HEK293 (cell line): ENCODE results near the gene GRIPAP1.
A peak's percentile ranks its signal among the peaks of the same experiment; 100 is the strongest.

Experiments used
- KLF8 ChIP-seq: fragments of 450-650 bp; formaldehyde crosslinking; IDR thresholded peaks from 2 replicates; pipeline ENCODE4 v1.5.1; 2016; ENCODE audit warnings: missing biosample characterization, missing genetic modification characterization
- TRIM28 ChIP-seq: IDR thresholded peaks from 2 replicates; pipeline ENCODE4 v1.6.1; 2011; ENCODE audit warnings: low read length, control low read depth, borderline replicate concordance
- ZBTB48 ChIP-seq: fragments of 450-650 bp; formaldehyde crosslinking; IDR thresholded peaks from 2 replicates; pipeline ENCODE4 v1.5.1; 2016; ENCODE audit warnings: missing biosample characterization, missing genetic modification characterization
- ZEB2 ChIP-seq: fragments of 450-650 bp; formaldehyde crosslinking; IDR thresholded peaks from 2 replicates; pipeline ENCODE4 v1.5.1; 2016; ENCODE audit warnings: missing biosample characterization, missing genetic modification characterization
- ZFHX2 ChIP-seq: fragments of 450-650 bp; formaldehyde crosslinking; conservative IDR thresholded peaks from 2 replicates; pipeline ENCODE4 v1.5.1; 2016; ENCODE audit warnings: missing biosample characterization, missing genetic modification characterization
- ZFP3 ChIP-seq: fragments of 450-650 bp; formaldehyde crosslinking; IDR thresholded peaks from 2 replicates; pipeline ENCODE4 v1.5.1; 2016; ENCODE audit warnings: low read depth, missing biosample characterization, missing genetic modification characterization
- ZNF155 ChIP-seq: fragments of 450-650 bp; formaldehyde crosslinking; IDR thresholded peaks from 2 replicates; pipeline ENCODE4 v1.5.1; 2016; ENCODE audit warnings: missing biosample characterization, missing genetic modification characterization
- ZNF202 ChIP-seq: fragments of 450-650 bp; formaldehyde crosslinking; IDR thresholded peaks from 2 replicates; pipeline ENCODE4 v1.5.1; 2016; ENCODE audit warnings: missing biosample characterization, missing genetic modification characterization, borderline replicate concordance
- ZNF24 ChIP-seq: fragments of 450-650 bp; formaldehyde crosslinking; IDR thresholded peaks from 2 replicates; pipeline ENCODE4 v1.5.1; 2016; ENCODE audit warnings: missing biosample characterization, missing genetic modification characterization
- ZNF391 ChIP-seq: fragments of 450-650 bp; formaldehyde crosslinking; IDR thresholded peaks from 2 replicates; pipeline ENCODE4 v1.5.1; 2016; ENCODE audit warnings: low read depth, missing biosample characterization, missing genetic modification characterization, borderline replicate concordance
- ZNF433 ChIP-seq: fragments of 450-650 bp; formaldehyde crosslinking; IDR thresholded peaks from 2 replicates; pipeline ENCODE4 v1.5.1; 2016; ENCODE audit warnings: missing biosample characterization, missing genetic modification characterization, low read depth
- ZNF529 ChIP-seq: fragments of 450-650 bp; formaldehyde crosslinking; IDR thresholded peaks from 2 replicates; pipeline ENCODE4 v1.5.1; 2017; ENCODE audit warnings: missing genetic modification characterization, missing biosample characterization; ENCODE audit not compliant: insufficient replicate concordance
- ZNF544 ChIP-seq: fragments of 450-650 bp; formaldehyde crosslinking; IDR thresholded peaks from 2 replicates; pipeline ENCODE4 v1.5.0; 2017; ENCODE audit warnings: missing biosample characterization, missing genetic modification characterization
- ZNF548 ChIP-seq: fragments of 450-650 bp; formaldehyde crosslinking; IDR thresholded peaks from 2 replicates; pipeline ENCODE4 v1.5.1; 2016; ENCODE audit warnings: missing biosample characterization, missing genetic modification characterization
- ZNF585B ChIP-seq: fragments of 450-650 bp; formaldehyde crosslinking; IDR thresholded peaks from 2 replicates; pipeline ENCODE4 v1.5.1; 2016; ENCODE audit warnings: missing biosample characterization, missing genetic modification characterization
- ZNF626 ChIP-seq: fragments of 450-650 bp; sonication (Bioruptor Pico); formaldehyde crosslinking; IDR thresholded peaks from 2 replicates; pipeline ENCODE4 v1.5.1; 2018; ENCODE audit warnings: missing biosample characterization, missing genetic modification characterization, inconsistent platforms
- ZNF629 ChIP-seq: fragments of 450-650 bp; formaldehyde crosslinking; IDR thresholded peaks from 2 replicates; pipeline ENCODE4 v1.5.1; 2017; ENCODE audit warnings: missing biosample characterization, missing genetic modification characterization
- ZNF660 ChIP-seq: fragments of 450-650 bp; IDR thresholded peaks from 2 replicates; pipeline ENCODE4 v1.5.1; 2018; ENCODE audit warnings: missing biosample characterization, mild to moderate bottlenecking, missing genetic modification characterization
- ZNF670 ChIP-seq: fragments of 450-650 bp; formaldehyde crosslinking; IDR thresholded peaks from 2 replicates; pipeline ENCODE4 v1.5.1; 2016; ENCODE audit warnings: missing biosample characterization, missing genetic modification characterization, low read depth
- ZNF701 ChIP-seq: fragments of 450-650 bp; formaldehyde crosslinking; IDR thresholded peaks from 2 replicates; pipeline ENCODE4 v1.5.1; 2016; ENCODE audit warnings: missing biosample characterization, missing genetic modification characterization
- ZNF747 ChIP-seq: fragments of 450-650 bp; formaldehyde crosslinking; IDR thresholded peaks from 2 replicates; pipeline ENCODE4 v1.5.1; 2016; ENCODE audit warnings: missing biosample characterization, missing genetic modification characterization
- TF ChIP-seq, protein P1 (sequence below): fragments of 450-650 bp; formaldehyde crosslinking; IDR thresholded peaks from 2 replicates; pipeline ENCODE4 v1.5.1; 2016; ENCODE audit warnings: missing biosample characterization, missing genetic modification characterization
- TF ChIP-seq, protein P2 (sequence below): fragments of 450-650 bp; formaldehyde crosslinking; IDR thresholded peaks from 2 replicates; pipeline ENCODE4 v1.5.1; 2017; ENCODE audit warnings: missing biosample characterization, missing genetic modification characterization
- TF ChIP-seq, protein P3 (sequence below): fragments of 450-650 bp; formaldehyde crosslinking; IDR thresholded peaks from 2 replicates; pipeline ENCODE4 v1.5.1; 2016; ENCODE audit warnings: missing biosample characterization, missing genetic modification characterization
- TF ChIP-seq, protein P4 (sequence below): fragments of 450-650 bp; formaldehyde crosslinking; conservative IDR thresholded peaks from 2 replicates; pipeline ENCODE4 v1.5.1; 2016; ENCODE audit warnings: low read depth, missing biosample characterization, missing genetic modification characterization
- TF ChIP-seq, protein P5 (sequence below): fragments of 450-650 bp; formaldehyde crosslinking; IDR thresholded peaks from 2 replicates; pipeline ENCODE4 v1.5.1; 2016; ENCODE audit warnings: missing biosample characterization, missing genetic modification characterization

Gene GRIPAP1

DNA sequence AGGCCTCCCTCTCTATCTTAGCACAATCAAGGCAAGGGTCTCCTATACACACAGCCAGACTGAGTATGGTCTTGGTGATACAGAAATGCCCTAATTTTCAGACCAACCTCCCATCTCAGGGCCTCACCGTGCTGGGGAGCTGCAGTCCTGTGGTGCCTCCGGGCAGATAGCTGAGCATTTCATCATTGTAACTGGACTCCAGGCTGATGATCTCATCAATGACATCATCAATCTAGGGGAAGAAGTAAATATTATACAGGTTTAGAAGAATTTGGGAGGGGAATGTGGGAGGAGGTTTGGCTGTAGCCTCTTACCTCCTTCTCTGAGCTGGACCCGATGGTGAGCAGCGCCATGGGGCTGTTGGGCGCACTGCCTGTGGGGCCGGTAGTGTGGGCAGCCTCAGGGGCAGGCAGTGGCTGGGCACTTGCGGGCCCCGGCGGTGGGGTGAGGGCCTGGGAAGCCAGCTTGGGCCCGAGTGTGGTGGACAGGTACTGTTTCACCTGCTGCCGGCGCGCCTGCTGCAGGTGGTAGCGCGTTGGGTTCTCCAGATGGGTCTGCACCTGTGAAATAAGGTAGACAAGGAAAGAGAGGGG lies 35.9 kb upstream of the GRIPAP1 start (continued):
- peak; percentile 49; the same call in 1 of the 2 replicates for TF ChIP-seq ZBTB48 (tag by site-specific recombination)
- no peak for TF ChIP-seq ZFP3 (tag by site-specific recombination)
- no peak for TF ChIP-seq ZNF155 (tag by site-specific recombination)
- no peak for TF ChIP-seq TRIM28
- TF ChIP-seq, protein P1, sequence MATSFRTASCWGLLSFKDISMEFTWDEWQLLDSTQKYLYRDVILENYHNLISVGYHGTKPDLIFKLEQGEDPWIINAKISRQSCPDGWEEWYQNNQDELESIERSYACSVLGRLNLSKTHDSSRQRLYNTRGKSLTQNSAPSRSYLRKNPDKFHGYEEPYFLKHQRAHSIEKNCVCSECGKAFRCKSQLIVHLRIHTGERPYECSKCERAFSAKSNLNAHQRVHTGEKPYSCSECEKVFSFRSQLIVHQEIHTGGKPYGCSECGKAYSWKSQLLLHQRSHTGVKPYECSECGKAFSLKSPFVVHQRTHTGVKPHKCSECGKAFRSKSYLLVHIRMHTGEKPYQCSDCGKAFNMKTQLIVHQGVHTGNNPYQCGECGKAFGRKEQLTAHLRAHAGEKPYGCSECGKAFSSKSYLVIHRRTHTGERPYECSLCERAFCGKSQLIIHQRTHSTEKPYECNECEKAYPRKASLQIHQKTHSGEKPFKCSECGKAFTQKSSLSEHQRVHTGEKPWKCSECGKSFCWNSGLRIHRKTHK: no peak
- no peak for TF ChIP-seq ZNF701
- no peak for TF ChIP-seq ZNF391 (tag by site-specific recombination)
- peak; percentile 97 for TF ChIP-seq ZNF629
- peak; percentile 70; the same call in 1 of the 2 replicates for TF ChIP-seq ZNF24 (tag by site-specific recombination)
- TF ChIP-seq, protein P2, sequence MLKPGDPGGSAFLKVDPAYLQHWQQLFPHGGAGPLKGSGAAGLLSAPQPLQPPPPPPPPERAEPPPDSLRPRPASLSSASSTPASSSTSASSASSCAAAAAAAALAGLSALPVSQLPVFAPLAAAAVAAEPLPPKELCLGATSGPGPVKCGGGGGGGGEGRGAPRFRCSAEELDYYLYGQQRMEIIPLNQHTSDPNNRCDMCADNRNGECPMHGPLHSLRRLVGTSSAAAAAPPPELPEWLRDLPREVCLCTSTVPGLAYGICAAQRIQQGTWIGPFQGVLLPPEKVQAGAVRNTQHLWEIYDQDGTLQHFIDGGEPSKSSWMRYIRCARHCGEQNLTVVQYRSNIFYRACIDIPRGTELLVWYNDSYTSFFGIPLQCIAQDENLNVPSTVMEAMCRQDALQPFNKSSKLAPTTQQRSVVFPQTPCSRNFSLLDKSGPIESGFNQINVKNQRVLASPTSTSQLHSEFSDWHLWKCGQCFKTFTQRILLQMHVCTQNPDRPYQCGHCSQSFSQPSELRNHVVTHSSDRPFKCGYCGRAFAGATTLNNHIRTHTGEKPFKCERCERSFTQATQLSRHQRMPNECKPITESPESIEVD (tag by site-specific recombination): no peak
- TF ChIP-seq ZEB2 (tag by site-specific recombination): peak; percentile 83
- TF ChIP-seq ZNF529 (tag by site-specific recombination): no peak
- TF ChIP-seq, protein P3, sequence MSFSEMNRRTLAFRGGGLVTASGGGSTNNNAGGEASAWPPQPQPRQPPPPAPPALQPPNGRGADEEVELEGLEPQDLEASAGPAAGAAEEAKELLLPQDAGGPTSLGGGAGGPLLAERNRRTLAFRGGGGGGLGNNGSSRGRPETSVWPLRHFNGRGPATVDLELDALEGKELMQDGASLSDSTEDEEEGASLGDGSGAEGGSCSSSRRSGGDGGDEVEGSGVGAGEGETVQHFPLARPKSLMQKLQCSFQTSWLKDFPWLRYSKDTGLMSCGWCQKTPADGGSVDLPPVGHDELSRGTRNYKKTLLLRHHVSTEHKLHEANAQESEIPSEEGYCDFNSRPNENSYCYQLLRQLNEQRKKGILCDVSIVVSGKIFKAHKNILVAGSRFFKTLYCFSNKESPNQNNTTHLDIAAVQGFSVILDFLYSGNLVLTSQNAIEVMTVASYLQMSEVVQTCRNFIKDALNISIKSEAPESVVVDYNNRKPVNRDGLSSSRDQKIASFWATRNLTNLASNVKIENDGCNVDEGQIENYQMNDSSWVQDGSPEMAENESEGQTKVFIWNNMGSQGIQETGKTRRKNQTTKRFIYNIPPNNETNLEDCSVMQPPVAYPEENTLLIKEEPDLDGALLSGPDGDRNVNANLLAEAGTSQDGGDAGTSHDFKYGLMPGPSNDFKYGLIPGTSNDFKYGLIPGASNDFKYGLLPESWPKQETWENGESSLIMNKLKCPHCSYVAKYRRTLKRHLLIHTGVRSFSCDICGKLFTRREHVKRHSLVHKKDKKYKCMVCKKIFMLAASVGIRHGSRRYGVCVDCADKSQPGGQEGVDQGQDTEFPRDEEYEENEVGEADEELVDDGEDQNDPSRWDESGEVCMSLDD (tag by site-specific recombination): no peak
- TF ChIP-seq, protein P4, sequence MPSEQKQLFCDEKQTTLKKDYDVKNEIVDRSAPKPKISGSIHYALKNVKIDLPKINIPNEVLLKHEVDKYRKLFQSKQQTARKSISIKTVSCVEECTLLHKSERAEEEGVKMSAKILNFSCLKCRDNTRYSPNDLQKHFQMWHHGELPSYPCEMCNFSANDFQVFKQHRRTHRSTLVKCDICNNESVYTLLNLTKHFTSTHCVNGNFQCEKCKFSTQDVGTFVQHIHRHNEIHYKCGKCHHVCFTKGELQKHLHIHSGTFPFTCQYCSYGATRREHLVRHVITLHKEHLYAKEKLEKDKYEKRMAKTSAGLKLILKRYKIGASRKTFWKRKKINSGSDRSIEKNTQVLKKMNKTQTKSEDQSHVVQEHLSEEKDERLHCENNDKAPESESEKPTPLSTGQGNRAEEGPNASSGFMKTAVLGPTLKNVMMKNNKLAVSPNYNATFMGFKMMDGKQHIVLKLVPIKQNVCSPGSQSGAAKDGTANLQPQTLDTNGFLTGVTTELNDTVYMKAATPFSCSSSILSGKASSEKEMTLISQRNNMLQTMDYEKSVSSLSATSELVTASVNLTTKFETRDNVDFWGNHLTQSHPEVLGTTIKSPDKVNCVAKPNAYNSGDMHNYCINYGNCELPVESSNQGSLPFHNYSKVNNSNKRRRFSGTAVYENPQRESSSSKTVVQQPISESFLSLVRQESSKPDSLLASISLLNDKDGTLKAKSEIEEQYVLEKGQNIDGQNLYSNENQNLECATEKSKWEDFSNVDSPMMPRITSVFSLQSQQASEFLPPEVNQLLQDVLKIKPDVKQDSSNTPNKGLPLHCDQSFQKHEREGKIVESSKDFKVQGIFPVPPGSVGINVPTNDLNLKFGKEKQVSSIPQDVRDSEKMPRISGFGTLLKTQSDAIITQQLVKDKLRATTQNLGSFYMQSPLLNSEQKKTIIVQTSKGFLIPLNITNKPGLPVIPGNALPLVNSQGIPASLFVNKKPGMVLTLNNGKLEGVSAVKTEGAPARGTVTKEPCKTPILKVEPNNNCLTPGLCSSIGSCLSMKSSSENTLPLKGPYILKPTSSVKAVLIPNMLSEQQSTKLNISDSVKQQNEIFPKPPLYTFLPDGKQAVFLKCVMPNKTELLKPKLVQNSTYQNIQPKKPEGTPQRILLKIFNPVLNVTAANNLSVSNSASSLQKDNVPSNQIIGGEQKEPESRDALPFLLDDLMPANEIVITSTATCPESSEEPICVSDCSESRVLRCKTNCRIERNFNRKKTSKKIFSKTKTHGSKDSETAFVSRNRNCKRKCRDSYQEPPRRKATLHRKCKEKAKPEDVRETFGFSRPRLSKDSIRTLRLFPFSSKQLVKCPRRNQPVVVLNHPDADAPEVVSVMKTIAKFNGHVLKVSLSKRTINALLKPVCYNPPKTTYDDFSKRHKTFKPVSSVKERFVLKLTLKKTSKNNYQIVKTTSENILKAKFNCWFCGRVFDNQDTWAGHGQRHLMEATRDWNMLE (tag by site-specific recombination): no peak
- TF ChIP-seq, protein P5, sequence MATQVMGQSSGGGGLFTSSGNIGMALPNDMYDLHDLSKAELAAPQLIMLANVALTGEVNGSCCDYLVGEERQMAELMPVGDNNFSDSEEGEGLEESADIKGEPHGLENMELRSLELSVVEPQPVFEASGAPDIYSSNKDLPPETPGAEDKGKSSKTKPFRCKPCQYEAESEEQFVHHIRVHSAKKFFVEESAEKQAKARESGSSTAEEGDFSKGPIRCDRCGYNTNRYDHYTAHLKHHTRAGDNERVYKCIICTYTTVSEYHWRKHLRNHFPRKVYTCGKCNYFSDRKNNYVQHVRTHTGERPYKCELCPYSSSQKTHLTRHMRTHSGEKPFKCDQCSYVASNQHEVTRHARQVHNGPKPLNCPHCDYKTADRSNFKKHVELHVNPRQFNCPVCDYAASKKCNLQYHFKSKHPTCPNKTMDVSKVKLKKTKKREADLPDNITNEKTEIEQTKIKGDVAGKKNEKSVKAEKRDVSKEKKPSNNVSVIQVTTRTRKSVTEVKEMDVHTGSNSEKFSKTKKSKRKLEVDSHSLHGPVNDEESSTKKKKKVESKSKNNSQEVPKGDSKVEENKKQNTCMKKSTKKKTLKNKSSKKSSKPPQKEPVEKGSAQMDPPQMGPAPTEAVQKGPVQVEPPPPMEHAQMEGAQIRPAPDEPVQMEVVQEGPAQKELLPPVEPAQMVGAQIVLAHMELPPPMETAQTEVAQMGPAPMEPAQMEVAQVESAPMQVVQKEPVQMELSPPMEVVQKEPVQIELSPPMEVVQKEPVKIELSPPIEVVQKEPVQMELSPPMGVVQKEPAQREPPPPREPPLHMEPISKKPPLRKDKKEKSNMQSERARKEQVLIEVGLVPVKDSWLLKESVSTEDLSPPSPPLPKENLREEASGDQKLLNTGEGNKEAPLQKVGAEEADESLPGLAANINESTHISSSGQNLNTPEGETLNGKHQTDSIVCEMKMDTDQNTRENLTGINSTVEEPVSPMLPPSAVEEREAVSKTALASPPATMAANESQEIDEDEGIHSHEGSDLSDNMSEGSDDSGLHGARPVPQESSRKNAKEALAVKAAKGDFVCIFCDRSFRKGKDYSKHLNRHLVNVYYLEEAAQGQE (tag by site-specific recombination): no peak
- TF ChIP-seq ZNF548 (tag by site-specific recombination): no peak
- peak; percentile 61; the same call in 1 of the 2 replicates for TF ChIP-seq ZNF660 (tag by site-specific recombination)
- no peak for TF ChIP-seq ZNF433 (tag by site-specific recombination)
- no peak for TF ChIP-seq ZNF585B (tag by site-specific recombination)
- peak; percentile 50 for TF ChIP-seq ZFHX2 (tag by site-specific recombination)
- no peak for TF ChIP-seq ZNF202 (tag by site-specific recombination)
- no peak for TF ChIP-seq ZNF670
- no peak for TF ChIP-seq ZNF747
- TF ChIP-seq ZNF544 (tag by site-specific recombination): no peak
- peak; percentile 69 for TF ChIP-seq KLF8 (tag by site-specific recombination)
- TF ChIP-seq ZNF626 (tag by site-specific recombination): no peak
